ENCODE results near the gene MRPL37. TPM values are rescaled to one million over a fixed set of nuclear protein-coding genes. Genes with fewer than 3 reads are reported as not detected.
A peak's percentile ranks its signal among the peaks of the same experiment; 100 is the strongest.

The MRPL37 gene
- total and polyA plus RNA-seq, 5 donors: 53.1 to 57.1 (median 55.7) TPM

DNA sequence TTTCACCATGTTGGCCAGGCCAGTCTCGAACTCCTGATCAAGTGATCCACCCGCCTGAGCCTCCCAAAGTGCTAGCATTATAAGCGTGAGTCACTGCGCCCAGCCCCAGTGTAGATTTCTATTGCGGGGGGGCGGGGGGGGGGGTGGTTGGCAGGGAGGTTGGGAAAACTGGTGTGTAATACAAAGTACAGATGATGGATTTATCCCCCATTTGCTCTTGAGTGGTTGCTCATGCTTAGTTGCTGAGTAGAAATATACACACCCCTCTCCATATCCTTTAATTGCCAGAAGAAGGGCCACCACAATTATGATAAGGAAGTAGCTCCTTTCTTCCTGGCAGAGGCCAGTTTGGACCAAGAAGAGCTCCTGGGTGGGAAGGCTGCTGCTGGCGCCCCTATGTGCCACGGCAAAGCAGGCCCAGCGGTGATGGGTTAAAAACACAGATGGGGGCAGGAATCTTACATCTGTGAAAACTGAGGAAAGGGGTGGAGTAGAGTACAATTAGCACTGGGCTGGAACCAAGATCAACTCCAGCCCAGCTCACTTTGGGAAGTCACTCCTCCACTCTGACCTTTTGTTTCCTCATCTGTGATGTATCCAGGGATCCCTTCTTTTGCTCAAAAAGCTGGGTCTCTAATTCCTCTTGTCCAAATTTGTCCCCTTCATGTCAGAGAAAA is 55.2 kb downstream of the MRPL37 start:
- no peaks in the 10 kb centered on the region for H3K9me3 ChIP-seq (ENCODE audit: control insufficient read depth, low read length)
- 95% methylated on average over 9 of the region's 9 CpGs for WGBS
- no peak for ATAC-seq

DNA sequence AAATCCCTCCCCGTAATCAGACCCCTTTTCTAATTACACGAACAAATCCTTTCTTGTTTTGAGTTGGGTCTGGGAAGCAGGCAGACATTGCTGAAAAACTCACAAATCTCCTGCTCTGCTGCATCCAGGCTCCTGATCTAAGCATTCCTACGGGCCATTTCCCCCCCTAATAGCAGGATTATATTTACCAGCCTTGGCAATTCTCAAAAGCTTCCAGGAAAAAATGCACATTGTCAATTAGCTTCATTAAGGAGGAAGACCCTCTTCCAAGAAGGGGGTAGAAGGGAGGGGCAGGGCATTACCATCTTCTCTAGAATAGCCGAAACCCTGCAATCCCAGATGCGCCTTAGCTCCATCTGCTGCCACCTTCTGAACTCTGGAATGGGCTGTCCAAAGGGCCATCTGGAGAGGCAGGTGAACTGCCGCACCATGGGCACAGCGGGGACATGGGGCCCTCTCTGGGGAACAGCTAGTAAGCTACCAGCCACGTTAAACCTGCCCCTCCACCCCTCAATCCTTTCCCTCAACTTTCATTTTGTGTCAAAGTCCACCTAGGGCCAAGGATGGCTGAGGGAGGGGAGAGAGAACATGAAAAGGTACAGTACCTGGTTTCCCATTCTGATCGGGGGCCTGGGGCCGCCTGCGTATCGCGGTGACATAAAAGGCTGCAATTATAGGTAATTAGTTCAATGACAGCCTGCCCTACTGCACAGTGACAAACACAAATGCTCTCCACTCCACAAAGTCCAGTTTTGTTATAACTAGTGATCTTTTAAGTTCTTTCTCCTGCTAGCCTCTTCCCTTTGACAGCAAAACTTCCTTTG is 56.8 kb downstream of the MRPL37 start:
- 96% methylated on average over 13 of the region's 13 CpGs for WGBS
- ATAC-seq: no peak
- no peaks in the 10 kb centered on the region for H3K4me1 ChIP-seq (ENCODE audit: control insufficient read depth, insufficient read depth, low read length)
- H3K4me3 ChIP-seq (ENCODE audit: low read length): no peak overlapping the region
- H3K27me3 ChIP-seq (ENCODE audit: control insufficient read depth, insufficient read depth): no peaks in the 10 kb centered on the region
- intact Hi-C loops (cut with DNase I): no loop called here
- H3K9me3 ChIP-seq (ENCODE audit: control insufficient read depth, low read length): no peaks in the 10 kb centered on the region
- DNase-seq: no peak
- no peak overlapping the region for H3K27ac ChIP-seq (ENCODE audit: low read length)

More for the DNA sequence above, 55.2 kb downstream of the MRPL37 start:
- intact Hi-C loops (cut with DNase I): no loop called here
- no peak for DNase-seq
- Histone ChIP-seq H3K4me3 (ENCODE audit: low read length) (no peak overlapping the region), H3K27me3 (ENCODE audit: control insufficient read depth, insufficient read depth) (no peaks in the 10 kb centered on the region), H3K4me1 (ENCODE audit: control insufficient read depth, insufficient read depth, low read length) (no peaks in the 10 kb centered on the region), H3K27ac (ENCODE audit: low read length) (no peak overlapping the region)

- WGBS: 89% methylated on average over 10 of the region's 10 CpGs
- Histone ChIP-seq H3K9me3 (ENCODE audit: control insufficient read depth, low read length) (no peaks in the 10 kb centered on the region), H3K4me1 (ENCODE audit: control insufficient read depth, insufficient read depth, low read length) (no peaks in the 10 kb centered on the region), H3K27me3 (ENCODE audit: control insufficient read depth, insufficient read depth) (no peaks in the 10 kb centered on the region), H3K4me3 (ENCODE audit: low read length) (no peak overlapping the region), H3K27ac (ENCODE audit: low read length) (no peak overlapping the region)
- no peak for ATAC-seq
- intact Hi-C loops (cut with DNase I): no loop called here
- no peak for DNase-seq
Observed at GRCh38 chr1:54257346-54257620, 57.3 kb downstream of the MRPL37 start.

DNA sequence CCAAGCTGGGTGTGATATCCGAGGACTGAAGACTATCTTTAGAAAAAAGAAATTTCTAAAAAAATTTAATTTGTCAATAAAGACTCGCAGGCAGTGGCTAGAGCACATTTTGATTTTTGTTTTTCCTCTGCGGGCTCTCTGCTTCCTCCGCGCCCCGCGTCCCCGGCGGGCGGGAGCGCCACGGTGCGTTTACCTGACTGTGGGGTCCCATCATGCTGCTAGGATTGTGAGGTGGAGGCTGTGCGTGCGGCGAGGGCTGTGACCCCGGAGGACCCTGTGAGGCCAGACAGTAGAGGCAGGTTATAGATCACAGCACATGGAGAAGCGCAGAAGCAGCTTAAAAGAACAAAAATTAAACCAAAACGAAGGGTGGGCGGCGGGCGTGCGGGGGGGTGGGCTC is 57.9 kb downstream of the MRPL37 start:
- Histone ChIP-seq H3K4me1 (ENCODE audit: control insufficient read depth, insufficient read depth, low read length) (no peaks in the 10 kb centered on the region), H3K9me3 (ENCODE audit: control insufficient read depth, low read length) (no peaks in the 10 kb centered on the region), H3K27ac (ENCODE audit: low read length) (no peak overlapping the region), H3K27me3 (ENCODE audit: control insufficient read depth, insufficient read depth) (no peaks in the 10 kb centered on the region), H3K4me3 (ENCODE audit: low read length) (no peak overlapping the region)
- DNase-seq (peak in 1 of 3 donors; percentile 6), ATAC-seq (no peak)
- WGBS: 96% methylated on average over 23 of the region's 23 CpGs
- intact Hi-C loops (cut with DNase I): no loop called here

GRCh38 chr1:54259546-54260140 is 59.7 kb downstream of the MRPL37 start:
- no peaks in the 10 kb centered on the region for H3K9me3 ChIP-seq (ENCODE audit: control insufficient read depth, low read length)
- ATAC-seq (no peak), DNase-seq (no peak)
- intact Hi-C loops (cut with DNase I): no loop called here
- H3K27me3 ChIP-seq (ENCODE audit: control insufficient read depth, insufficient read depth): no peaks in the 10 kb centered on the region
- no peak overlapping the region for H3K27ac ChIP-seq (ENCODE audit: low read length)
- H3K4me1 ChIP-seq (ENCODE audit: control insufficient read depth, insufficient read depth, low read length): no peaks in the 10 kb centered on the region
- H3K4me3 ChIP-seq (ENCODE audit: low read length): no peak overlapping the region
- 95% methylated on average over 16 of the region's 16 CpGs for WGBS

DNA sequence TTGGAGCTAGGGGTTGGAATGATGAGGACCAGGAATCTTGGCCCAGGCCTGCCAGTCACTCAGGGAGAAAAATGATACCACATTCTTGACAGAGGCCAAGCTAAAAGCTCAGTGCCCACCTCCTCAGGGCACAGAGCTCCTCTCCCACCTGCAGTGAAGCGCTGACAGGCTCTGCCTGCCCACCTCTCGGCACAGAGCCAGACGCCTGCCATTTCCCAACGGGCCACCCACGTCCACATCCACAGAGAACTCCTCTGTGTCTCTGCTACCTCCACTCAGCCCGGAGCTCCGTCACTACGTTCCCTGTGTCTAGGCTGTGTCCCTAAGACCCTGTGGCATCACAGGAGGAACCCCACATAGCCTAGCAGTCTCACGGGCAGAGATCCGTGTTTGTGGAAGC is 60.8 kb downstream of the MRPL37 start:
- H3K27me3 ChIP-seq (ENCODE audit: control insufficient read depth, insufficient read depth): no peaks in the 10 kb centered on the region
- ATAC-seq: no peak
- no peaks in the 10 kb centered on the region for H3K4me1 ChIP-seq (ENCODE audit: control insufficient read depth, insufficient read depth, low read length)
- WGBS: 87% methylated on average over 10 of the region's 10 CpGs
- peak in 1 of 3 donors; percentile 37 for DNase-seq
- H3K4me3 ChIP-seq (ENCODE audit: low read length): no peak overlapping the region
- no peaks in the 10 kb centered on the region for H3K9me3 ChIP-seq (ENCODE audit: control insufficient read depth, low read length)
- H3K27ac ChIP-seq (ENCODE audit: low read length): no peak overlapping the region
- intact Hi-C loops (cut with DNase I): no loop called here

DNA sequence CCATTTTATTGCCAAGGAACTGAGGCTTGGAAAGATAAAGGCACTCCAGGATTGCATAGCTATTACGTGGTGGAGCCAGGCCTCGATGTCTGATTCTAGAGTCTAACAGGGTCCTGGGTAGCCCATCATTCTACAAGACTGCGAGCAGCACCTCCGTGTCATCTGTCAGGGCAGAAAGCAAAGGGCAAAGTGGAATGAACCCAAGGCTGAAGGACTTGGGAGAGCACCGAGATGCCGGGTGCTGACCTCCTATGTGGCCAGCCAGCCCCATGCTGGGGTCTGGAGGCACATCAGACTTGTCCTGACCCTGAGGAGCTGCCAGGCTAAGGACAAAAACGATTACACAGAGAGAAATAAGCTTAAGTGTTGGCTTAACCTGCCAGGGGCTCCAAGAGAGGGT is 62.3 kb downstream of the MRPL37 start:
- intact Hi-C loops (cut with DNase I): no loop called here
- DNase-seq: peak in 1 of 3 donors; percentile 5
- ATAC-seq: no peak
- no peak overlapping the region for H3K4me3 ChIP-seq (ENCODE audit: low read length)
- H3K4me1 ChIP-seq (ENCODE audit: control insufficient read depth, insufficient read depth, low read length): no peaks in the 10 kb centered on the region
- no peaks in the 10 kb centered on the region for H3K9me3 ChIP-seq (ENCODE audit: control insufficient read depth, low read length)
- H3K27ac ChIP-seq (ENCODE audit: low read length): no peak overlapping the region
- no peaks in the 10 kb centered on the region for H3K27me3 ChIP-seq (ENCODE audit: control insufficient read depth, insufficient read depth)
- 94% methylated on average over 7 of the region's 7 CpGs for WGBS

DNA sequence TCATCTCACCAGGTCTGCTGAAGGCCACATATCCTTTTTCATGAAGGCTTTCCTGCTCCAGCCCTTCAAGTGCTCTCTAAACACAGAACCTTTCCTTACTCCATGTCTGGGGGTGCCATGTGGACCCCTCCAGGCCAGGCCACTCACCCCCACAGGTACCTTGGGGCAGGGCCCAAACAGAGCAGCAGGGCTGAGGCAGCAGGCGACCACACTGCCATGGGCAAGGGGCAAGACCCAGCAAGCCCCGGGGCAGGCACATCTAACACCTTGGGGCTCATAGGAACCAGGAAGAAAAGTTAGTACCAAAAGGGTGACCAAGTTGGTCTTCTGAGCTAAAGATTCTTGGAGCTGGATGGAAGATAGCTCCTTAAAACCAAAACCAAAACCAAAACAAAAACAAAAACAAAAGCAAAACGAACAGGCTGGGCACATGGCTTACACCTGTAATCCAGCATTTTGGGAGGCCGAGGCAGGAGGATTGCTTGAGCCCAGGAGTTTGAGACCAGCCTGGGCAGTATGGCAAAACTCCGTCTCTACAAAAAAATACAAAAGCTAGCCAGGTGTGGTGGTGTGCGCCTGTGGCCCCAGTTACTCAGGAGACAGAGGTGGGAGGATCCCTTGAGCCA is 63.7 kb downstream of the MRPL37 start:
- DNase-seq (peak in 1 of 3 donors; percentile 30), ATAC-seq (no peak)
- no peak overlapping the region for H3K4me3 ChIP-seq (ENCODE audit: low read length)
- 81% methylated on average over 6 of the region's 6 CpGs for WGBS
- no peak overlapping the region for H3K27ac ChIP-seq (ENCODE audit: low read length)
- H3K9me3 ChIP-seq (ENCODE audit: control insufficient read depth, low read length): no peaks in the 10 kb centered on the region
- intact Hi-C loops (cut with DNase I): no loop called here
- no peaks in the 10 kb centered on the region for H3K4me1 ChIP-seq (ENCODE audit: control insufficient read depth, insufficient read depth, low read length)
- no peaks in the 10 kb centered on the region for H3K27me3 ChIP-seq (ENCODE audit: control insufficient read depth, insufficient read depth)

DNA sequence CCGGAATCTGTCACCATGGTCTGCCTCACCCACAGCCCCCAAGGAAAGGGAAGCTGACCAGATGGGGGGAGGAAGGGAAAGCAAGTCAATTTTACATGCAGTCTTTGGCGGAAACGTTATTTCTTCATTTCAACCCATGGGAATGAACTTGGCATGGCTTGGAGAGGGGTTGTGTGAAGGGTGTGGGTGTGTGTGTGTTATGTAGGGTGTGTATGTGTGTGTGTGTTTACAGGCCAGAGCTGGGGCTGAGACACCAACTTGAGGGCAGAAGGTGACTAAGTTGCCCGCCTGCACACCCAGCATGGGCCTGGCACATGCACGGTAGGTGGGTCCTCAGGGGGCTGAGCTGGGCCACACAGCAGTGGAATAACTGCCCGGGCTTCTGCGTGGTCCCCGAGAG is 65.2 kb downstream of the MRPL37 start:
- peak in 1 of 2 donors; percentile 34 for ATAC-seq
- H3K4me1 ChIP-seq (ENCODE audit: control insufficient read depth, insufficient read depth, low read length): peaks cover 2% of the 10 kb centered on the region
- DNase-seq: no peak
- no peak overlapping the region for H3K4me3 ChIP-seq (ENCODE audit: low read length)
- H3K27me3 ChIP-seq (ENCODE audit: control insufficient read depth, insufficient read depth): no peaks in the 10 kb centered on the region
- H3K9me3 ChIP-seq (ENCODE audit: control insufficient read depth, low read length): no peaks in the 10 kb centered on the region
- no peak overlapping the region for H3K27ac ChIP-seq (ENCODE audit: low read length)
- intact Hi-C loops (cut with DNase I): no loop called here
- 83% methylated on average over 8 of the region's 8 CpGs for WGBS

- no peak overlapping the region for H3K27ac ChIP-seq (ENCODE audit: low read length)
- H3K9me3 ChIP-seq (ENCODE audit: control insufficient read depth, low read length): no peaks in the 10 kb centered on the region
- H3K4me1 ChIP-seq (ENCODE audit: control insufficient read depth, insufficient read depth, low read length): peaks cover 2% of the 10 kb centered on the region
- no peaks in the 10 kb centered on the region for H3K27me3 ChIP-seq (ENCODE audit: control insufficient read depth, insufficient read depth)
- ATAC-seq (no peak), DNase-seq (no peak)
- intact Hi-C loops (cut with DNase I): no loop called here
- WGBS: 89% methylated on average over 6 of the region's 6 CpGs
- no peak overlapping the region for H3K4me3 ChIP-seq (ENCODE audit: low read length)
Observed at GRCh38 chr1:54265659-54266058, 65.7 kb downstream of the MRPL37 start.

- peaks cover 2% of the 10 kb centered on the region for H3K4me1 ChIP-seq (ENCODE audit: control insufficient read depth, insufficient read depth, low read length)
- DNase-seq (no peak), ATAC-seq (no peak)
- no peaks in the 10 kb centered on the region for H3K27me3 ChIP-seq (ENCODE audit: control insufficient read depth, insufficient read depth)
- 95% methylated on average over 2 of the region's 2 CpGs for WGBS
- no peak overlapping the region for H3K27ac ChIP-seq (ENCODE audit: low read length)
- no peaks in the 10 kb centered on the region for H3K9me3 ChIP-seq (ENCODE audit: control insufficient read depth, low read length)
- H3K4me3 ChIP-seq (ENCODE audit: low read length): no peak overlapping the region
- intact Hi-C loops (cut with DNase I): no loop called here
Observed at GRCh38 chr1:54266195-54266594, 66.2 kb downstream of the MRPL37 start.

Data from right cardiac atrium (tissue), 5 donors.